HCT116 (cell line): ENCODE results near the gene MALT1.

Experiments used
- CTCF ChIP-seq, 3 experiments: fragments of 200-600 bp in 1 of 3; sonication (generic) in 1 of 3; IDR thresholded peaks in 2 of 3; conservative IDR thresholded peaks in 1 of 3; 2 replicates each; pipeline ENCODE4 v1.5.1; 2012 to 2017; ENCODE audit warnings: low read depth in 2 of 3, low read length in 2 of 3, antibody characterized with exemption in 1 of 3, borderline replicate concordance in 1 of 3, control low read depth in 1 of 3, mild to moderate bottlenecking in 1 of 3, mixed read lengths in 1 of 3, mixed run types in 1 of 3, moderate library complexity in 1 of 3; ENCODE audit not compliant: insufficient read depth in 1 of 3
- EZH2phosphoT487 ChIP-seq: fragments of 200-600 bp; IDR thresholded peaks from 2 replicates; pipeline ENCODE4 v1.6.1; 2018; ENCODE audit warnings: antibody characterized with exemption, borderline replicate concordance
- POLR2A ChIP-seq: IDR thresholded peaks from 2 replicates; pipeline ENCODE4 v1.7.0; 2011; ENCODE audit warnings: borderline replicate concordance; ENCODE audit not compliant: insufficient read depth, insufficient read length; ENCODE audit errors: extremely low read depth
- POLR2AphosphoS5 ChIP-seq: IDR thresholded peaks from 2 replicates; pipeline ENCODE4 v1.6.1; 2011; ENCODE audit warnings: mild to moderate bottlenecking, low read depth, low read length, moderate library complexity
- RAD21 ChIP-seq: IDR thresholded peaks from 2 replicates; pipeline ENCODE4 v1.6.1; 2012; ENCODE audit warnings: low read depth, mild to moderate bottlenecking
- SIN3A ChIP-seq: IDR thresholded peaks from 2 replicates; pipeline ENCODE4 v1.6.1; 2012; ENCODE audit warnings: low read depth
- TCF7L2 ChIP-seq: IDR thresholded peaks from 2 replicates; pipeline ENCODE4 v1.7.0; 2011; ENCODE audit warnings: borderline replicate concordance, inconsistent platforms; ENCODE audit not compliant: insufficient read depth, insufficient read length; ENCODE audit errors: extremely low read depth
- ZNF274 ChIP-seq: fragments of 200-500 bp; sonication (Bioruptor generic); IDR thresholded peaks from 2 replicates; pipeline ENCODE4 v1.6.1; 2014; ENCODE audit warnings: mild to moderate bottlenecking, low read depth, low read length, inconsistent platforms

DNA sequence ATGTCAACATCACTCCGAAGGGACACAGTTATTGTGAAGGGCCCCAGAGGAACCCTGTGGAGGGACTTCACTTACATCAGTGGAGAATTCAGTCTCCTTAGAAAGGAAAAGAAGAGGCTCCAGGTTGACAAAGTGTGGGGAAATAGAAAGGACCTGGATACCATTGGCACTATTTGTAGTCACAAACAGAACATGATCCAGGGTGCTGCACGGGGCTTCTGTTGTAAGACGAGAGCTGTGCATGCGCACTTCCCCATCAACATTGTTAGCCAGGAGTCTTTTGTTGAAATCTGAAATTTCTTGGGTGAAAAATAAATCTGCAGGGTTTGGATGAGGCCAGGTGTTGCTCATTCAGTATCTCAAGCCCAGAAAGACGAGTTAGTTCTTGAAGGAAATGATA, 40.0 kb upstream of the MALT1 start:
- TF ChIP-seq SIN3A (no peak), CTCF (IDR thresholded peaks at IDR 0.05 in 2 of 3, conservative IDR thresholded peaks at IDR 0.05 in 1 of 3; ENCODE audit: borderline replicate concordance in 1 of 3, insufficient read depth in 1 of 3, low read depth in 2 of 3, low read length in 2 of 3) (no peak), POLR2AphosphoS5 (no peak), POLR2A (no peak), RAD21 (no peak), ZNF274 (no peak), TCF7L2 (no peak), EZH2phosphoT487 (no peak)
